OCI-LY3 (cell line): ENCODE measurements around the gene RUSC2.

ENCODE experiments used
- EZH2phosphoT487 ChIP-seq: fragments of 200-600 bp; shearing (Covaris generic); IDR thresholded peaks from 2 replicates; pipeline ENCODE4 v1.6.1; 2018; ENCODE audit warnings: antibody characterized with exemption, mixed run types, low read depth
- TF ChIP-seq, protein P1 (sequence below): fragments of 200-600, 300-600 bp; sonication (generic); IDR thresholded peaks from 2 replicates; pipeline ENCODE4 v1.5.1; 2014; ENCODE audit warnings: antibody characterized with exemption, low read length, low read depth

GRCh38 chr9:35521708-35522107, 31.8 kb downstream of the RUSC2 start:
- TF ChIP-seq, protein P1, sequence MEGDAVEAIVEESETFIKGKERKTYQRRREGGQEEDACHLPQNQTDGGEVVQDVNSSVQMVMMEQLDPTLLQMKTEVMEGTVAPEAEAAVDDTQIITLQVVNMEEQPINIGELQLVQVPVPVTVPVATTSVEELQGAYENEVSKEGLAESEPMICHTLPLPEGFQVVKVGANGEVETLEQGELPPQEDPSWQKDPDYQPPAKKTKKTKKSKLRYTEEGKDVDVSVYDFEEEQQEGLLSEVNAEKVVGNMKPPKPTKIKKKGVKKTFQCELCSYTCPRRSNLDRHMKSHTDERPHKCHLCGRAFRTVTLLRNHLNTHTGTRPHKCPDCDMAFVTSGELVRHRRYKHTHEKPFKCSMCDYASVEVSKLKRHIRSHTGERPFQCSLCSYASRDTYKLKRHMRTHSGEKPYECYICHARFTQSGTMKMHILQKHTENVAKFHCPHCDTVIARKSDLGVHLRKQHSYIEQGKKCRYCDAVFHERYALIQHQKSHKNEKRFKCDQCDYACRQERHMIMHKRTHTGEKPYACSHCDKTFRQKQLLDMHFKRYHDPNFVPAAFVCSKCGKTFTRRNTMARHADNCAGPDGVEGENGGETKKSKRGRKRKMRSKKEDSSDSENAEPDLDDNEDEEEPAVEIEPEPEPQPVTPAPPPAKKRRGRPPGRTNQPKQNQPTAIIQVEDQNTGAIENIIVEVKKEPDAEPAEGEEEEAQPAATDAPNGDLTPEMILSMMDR = no peak
- TF ChIP-seq EZH2phosphoT487 = no peak
